Measurements from ENCODE around the gene APBB1IP. TPM values are rescaled to one million over a fixed set of nuclear protein-coding genes. Genes with fewer than 3 reads are reported as not detected.
"Not testable (repeated sequence)": the region's sequence is repeated elsewhere in the genome, so short reads cannot be mapped to it uniquely, and the experiment has no call there.

The APBB1IP gene
- total RNA-seq, 2 experiments from 2014 or later = 44.5 to 45.6 TPM

DNA sequence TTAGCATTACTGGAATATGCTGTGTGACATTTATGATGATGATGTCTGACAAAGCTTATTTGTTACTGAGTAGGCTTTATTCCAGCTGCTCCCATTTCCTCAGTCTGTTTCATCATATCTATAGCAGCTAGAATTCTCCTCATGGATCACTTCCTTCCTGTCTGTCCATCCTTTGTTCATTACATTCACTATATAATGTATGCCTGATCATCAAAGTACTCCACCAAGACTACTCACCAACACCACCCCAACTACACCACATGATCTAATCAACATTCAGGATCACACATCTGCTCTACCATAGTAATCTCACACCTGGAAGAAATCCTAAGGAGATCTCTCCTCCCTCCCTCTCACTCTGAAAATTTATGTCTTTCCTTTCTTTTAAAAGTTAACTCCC, 61.3 kb downstream of the APBB1IP start:
- H3K27ac Mint-ChIP-seq = peak overlapping the region; percentile 10
- no peak overlapping the region for H3K27ac ChIP-seq (ENCODE audit: low read depth in 1 of 2, low read length in 2 of 2)
- H3K36me3 ChIP-seq (ENCODE audit: insufficient read depth, low read length) = peaks cover 80% of the 10 kb centered on the region
- intact Hi-C loops (cut with DNase I, micrococcal nuclease) = no loop called here
- H3K36me3 Mint-ChIP-seq (ENCODE audit: low read depth) = peaks cover 95% of the 10 kb centered on the region
- no peak overlapping the region for H3K4me3 ChIP-seq (ENCODE audit: low read length)
- no peak overlapping the region for H3K4me3 Mint-ChIP-seq
- POLR2A ChIA-PET = no interaction called here
- peaks cover 4% of the 10 kb centered on the region for H3K4me1 ChIP-seq (ENCODE audit: insufficient read depth, low read length)
- peaks cover 34% of the 10 kb centered on the region for H3K4me1 Mint-ChIP-seq (ENCODE audit: low read depth)
- no peak for ATAC-seq (ENCODE audit: poor library complexity)
- CTCF ChIA-PET = no interaction called here
- no peaks in the 10 kb centered on the region for H3K9me3 ChIP-seq (ENCODE audit: control insufficient read depth in 1 of 2, insufficient read depth in 1 of 2, low read length in 2 of 2)
- H3K9me3 Mint-ChIP-seq = no peaks in the 10 kb centered on the region
- DNase-seq = no peak
- H3K27me3 Mint-ChIP-seq = no peaks in the 10 kb centered on the region
- TF ChIP-seq, protein P1, sequence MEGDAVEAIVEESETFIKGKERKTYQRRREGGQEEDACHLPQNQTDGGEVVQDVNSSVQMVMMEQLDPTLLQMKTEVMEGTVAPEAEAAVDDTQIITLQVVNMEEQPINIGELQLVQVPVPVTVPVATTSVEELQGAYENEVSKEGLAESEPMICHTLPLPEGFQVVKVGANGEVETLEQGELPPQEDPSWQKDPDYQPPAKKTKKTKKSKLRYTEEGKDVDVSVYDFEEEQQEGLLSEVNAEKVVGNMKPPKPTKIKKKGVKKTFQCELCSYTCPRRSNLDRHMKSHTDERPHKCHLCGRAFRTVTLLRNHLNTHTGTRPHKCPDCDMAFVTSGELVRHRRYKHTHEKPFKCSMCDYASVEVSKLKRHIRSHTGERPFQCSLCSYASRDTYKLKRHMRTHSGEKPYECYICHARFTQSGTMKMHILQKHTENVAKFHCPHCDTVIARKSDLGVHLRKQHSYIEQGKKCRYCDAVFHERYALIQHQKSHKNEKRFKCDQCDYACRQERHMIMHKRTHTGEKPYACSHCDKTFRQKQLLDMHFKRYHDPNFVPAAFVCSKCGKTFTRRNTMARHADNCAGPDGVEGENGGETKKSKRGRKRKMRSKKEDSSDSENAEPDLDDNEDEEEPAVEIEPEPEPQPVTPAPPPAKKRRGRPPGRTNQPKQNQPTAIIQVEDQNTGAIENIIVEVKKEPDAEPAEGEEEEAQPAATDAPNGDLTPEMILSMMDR (IDR thresholded peaks at IDR 0.05) = no peak
- H3K27me3 ChIP-seq (ENCODE audit: control insufficient read depth in 1 of 2, insufficient read depth in 2 of 2, low read length in 2 of 2) = no peaks in the 10 kb centered on the region

DNA sequence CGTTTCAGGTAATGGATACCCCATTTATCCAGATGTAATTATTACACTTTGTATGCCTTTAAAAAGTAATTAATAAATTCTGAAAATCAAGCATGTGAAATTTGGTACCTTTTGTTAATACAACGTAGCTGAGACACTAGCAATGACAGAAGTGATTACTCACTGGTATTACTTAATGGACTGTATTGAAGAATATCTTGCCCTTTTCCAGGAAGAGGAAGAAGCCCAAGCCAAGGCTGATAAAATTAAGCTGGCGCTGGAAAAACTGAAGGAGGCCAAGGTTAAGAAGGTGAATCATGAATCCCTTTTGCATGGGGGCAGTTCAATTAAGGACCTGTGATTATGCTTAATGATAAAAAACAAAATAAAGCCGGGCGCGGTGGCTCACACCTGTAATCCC, 64.8 kb downstream of the APBB1IP start:
- CTCF ChIA-PET = interaction anchor here (0.6 to 1.5 kb wide), 3 partner anchors 13 to 168 kb away, joined by 3 to 5 read pairs (median 3); no protein-coding TSS in a partner anchor
- TF ChIP-seq, protein P1 (IDR thresholded peaks at IDR 0.05) = no peak
- no peaks in the 10 kb centered on the region for H3K9me3 ChIP-seq (ENCODE audit: control insufficient read depth in 1 of 2, insufficient read depth in 1 of 2, low read length in 2 of 2)
- peaks cover 91% of the 10 kb centered on the region for H3K36me3 ChIP-seq (ENCODE audit: insufficient read depth, low read length)
- H3K4me1 ChIP-seq (ENCODE audit: insufficient read depth, low read length) = peaks cover 4% of the 10 kb centered on the region
- intact Hi-C loops (cut with DNase I, micrococcal nuclease) = loop anchor here in 1 of 2 experiments (5.0 kb wide), 1 partner anchor 166 kb away; no protein-coding TSS in a partner anchor
- no peak overlapping the region for H3K4me3 ChIP-seq (ENCODE audit: low read length)
- no peaks in the 10 kb centered on the region for H3K27me3 ChIP-seq (ENCODE audit: control insufficient read depth in 1 of 2, insufficient read depth in 2 of 2, low read length in 2 of 2)
- peak overlapping the region; percentile 69 for H3K27ac Mint-ChIP-seq
- H3K36me3 Mint-ChIP-seq (ENCODE audit: low read depth) = peaks cover 93% of the 10 kb centered on the region
- no peaks in the 10 kb centered on the region for H3K27me3 Mint-ChIP-seq
- DNase-seq (no peak), ATAC-seq (ENCODE audit: poor library complexity) (no peak)
- peaks cover 45% of the 10 kb centered on the region for H3K4me1 Mint-ChIP-seq (ENCODE audit: low read depth)
- H3K9me3 Mint-ChIP-seq = no peaks in the 10 kb centered on the region
- no peak overlapping the region for H3K4me3 Mint-ChIP-seq
- POLR2A ChIA-PET = interaction anchor here (1.0 to 1.2 kb wide), 3 partner anchors 16 to 28 kb away, joined by 3 to 7 read pairs (median 4); no protein-coding TSS in a partner anchor
- H3K27ac ChIP-seq (ENCODE audit: low read depth in 1 of 2, low read length in 2 of 2) = no peak overlapping the region

DNA sequence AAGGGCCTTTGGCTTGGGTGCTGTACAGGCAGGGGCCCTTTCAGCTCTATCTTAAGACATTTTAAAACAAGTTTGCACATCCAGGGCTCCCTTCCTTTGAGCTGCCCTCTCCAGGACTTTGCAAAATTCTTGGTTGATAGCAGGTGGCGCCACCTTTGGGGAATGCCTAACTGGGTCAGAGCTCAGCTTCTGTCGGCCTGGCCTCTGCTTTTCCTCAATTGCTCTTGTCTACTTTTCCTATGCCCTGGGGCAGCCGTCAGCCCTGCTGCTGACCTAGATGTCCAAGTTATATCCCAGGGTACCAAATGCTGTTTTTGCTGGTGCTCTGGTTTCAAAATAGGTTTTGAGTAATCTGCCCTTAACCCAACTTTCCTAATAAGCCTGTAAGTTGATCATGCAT, 65.8 kb downstream of the APBB1IP start:
- peaks cover 46% of the 10 kb centered on the region for H3K4me1 Mint-ChIP-seq (ENCODE audit: low read depth)
- Histone ChIP-seq H3K4me3 (ENCODE audit: low read length) (no peak overlapping the region), H3K4me1 (ENCODE audit: insufficient read depth, low read length) (peaks cover 4% of the 10 kb centered on the region), H3K27ac (ENCODE audit: low read depth in 1 of 2, low read length in 2 of 2) (no peak overlapping the region), H3K36me3 (ENCODE audit: insufficient read depth, low read length) (peaks cover 90% of the 10 kb centered on the region), H3K27me3 (ENCODE audit: control insufficient read depth in 1 of 2, insufficient read depth in 2 of 2, low read length in 2 of 2) (no peaks in the 10 kb centered on the region), H3K9me3 (ENCODE audit: control insufficient read depth in 1 of 2, insufficient read depth in 1 of 2, low read length in 2 of 2) (no peaks in the 10 kb centered on the region)
- ATAC-seq (ENCODE audit: poor library complexity) (peak; percentile 52), DNase-seq (peak in 11 of 14 experiments; percentile 16 to 57 (median 28))
- H3K4me3 Mint-ChIP-seq = no peak overlapping the region
- ChIA-PET CTCF (interaction anchor here (1.0 to 1.5 kb wide), 7 partner anchors 17 to 169 kb away, joined by 3 to 5 read pairs (median 3); no protein-coding TSS in a partner anchor), POLR2A (interaction anchor here (0.8 to 1.2 kb wide), 4 partner anchors 17 to 69 kb away, joined by 3 to 7 read pairs (median 5); partner anchors contain the start of gene APBB1IP)
- TF ChIP-seq, protein P1 (IDR thresholded peaks at IDR 0.05) = peak; percentile 57
- peaks cover 93% of the 10 kb centered on the region for H3K36me3 Mint-ChIP-seq (ENCODE audit: low read depth)
- no peaks in the 10 kb centered on the region for H3K27me3 Mint-ChIP-seq
- intact Hi-C loops (cut with DNase I, micrococcal nuclease) = loop anchor here in 1 of 2 experiments (5.0 kb wide), 1 partner anchor 167 kb away; no protein-coding TSS in a partner anchor
- H3K27ac Mint-ChIP-seq = peak overlapping the region; percentile 69
- H3K9me3 Mint-ChIP-seq = no peaks in the 10 kb centered on the region

DNA sequence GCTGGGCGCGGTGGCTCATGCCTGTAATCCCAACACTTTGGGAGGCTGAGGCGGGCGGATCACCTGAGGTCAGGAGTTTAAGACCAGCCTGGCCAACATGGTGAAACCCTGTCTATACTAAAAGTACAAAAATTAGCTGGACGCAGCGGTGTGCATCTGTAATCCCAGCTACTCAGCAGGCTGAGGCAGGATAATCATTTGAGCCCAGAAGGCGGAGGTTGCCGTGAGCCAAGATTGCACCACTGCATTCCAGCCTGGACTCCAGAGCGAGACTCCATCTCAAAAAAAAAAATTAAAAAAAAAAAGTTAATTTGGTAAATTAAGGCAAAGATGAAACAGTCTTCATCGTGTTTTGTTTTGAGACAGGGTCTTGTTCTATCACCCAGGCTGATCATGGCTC, 66.3 kb downstream of the APBB1IP start:
- intact Hi-C loops (cut with DNase I, micrococcal nuclease) = loop anchor here in 1 of 2 experiments (5.0 kb wide), 1 partner anchor 167 kb away; no protein-coding TSS in a partner anchor
- H3K9me3 Mint-ChIP-seq = not testable (repeated sequence)
- peak overlapping the region; percentile 69 for H3K27ac Mint-ChIP-seq

More for the DNA sequence above, 66.3 kb downstream of the APBB1IP start:
- Mint-ChIP-seq H3K36me3 (ENCODE audit: low read depth) (peaks cover 95% of the 10 kb centered on the region), H3K4me1 (ENCODE audit: low read depth) (peaks cover 49% of the 10 kb centered on the region)
- not testable (repeated sequence) for H3K4me3 Mint-ChIP-seq; H3K27me3 ChIP-seq (ENCODE audit: control insufficient read depth in 1 of 2, insufficient read depth in 2 of 2, low read length in 2 of 2); H3K9me3 ChIP-seq (ENCODE audit: control insufficient read depth in 1 of 2, insufficient read depth in 1 of 2, low read length in 2 of 2); H3K27me3 Mint-ChIP-seq; ATAC-seq (ENCODE audit: poor library complexity); DNase-seq; H3K27ac ChIP-seq (ENCODE audit: low read depth in 1 of 2, low read length in 2 of 2); H3K4me3 ChIP-seq (ENCODE audit: low read length); H3K4me1 ChIP-seq (ENCODE audit: insufficient read depth, low read length)
- ChIA-PET CTCF (interaction anchor here (1.0 to 1.5 kb wide), 7 partner anchors 17 to 169 kb away, joined by 3 to 5 read pairs (median 3); no protein-coding TSS in a partner anchor), POLR2A (interaction anchor here (1.0 to 1.2 kb wide), 2 partner anchors 17 to 66 kb away, joined by 6 to 7 read pairs; partner anchors contain the start of gene APBB1IP)
- peaks cover 90% of the 10 kb centered on the region for H3K36me3 ChIP-seq (ENCODE audit: insufficient read depth, low read length)

Measured in CD4-positive, alpha-beta T cell (primary cell).